ENCODE measurements around the gene CHST8. TPM values are rescaled to one million over a fixed set of nuclear protein-coding genes. Genes with fewer than 3 reads are reported as not detected.

CHST8 gene
- total RNA-seq, 6 experiments from 2014 or later: not detected

DNA sequence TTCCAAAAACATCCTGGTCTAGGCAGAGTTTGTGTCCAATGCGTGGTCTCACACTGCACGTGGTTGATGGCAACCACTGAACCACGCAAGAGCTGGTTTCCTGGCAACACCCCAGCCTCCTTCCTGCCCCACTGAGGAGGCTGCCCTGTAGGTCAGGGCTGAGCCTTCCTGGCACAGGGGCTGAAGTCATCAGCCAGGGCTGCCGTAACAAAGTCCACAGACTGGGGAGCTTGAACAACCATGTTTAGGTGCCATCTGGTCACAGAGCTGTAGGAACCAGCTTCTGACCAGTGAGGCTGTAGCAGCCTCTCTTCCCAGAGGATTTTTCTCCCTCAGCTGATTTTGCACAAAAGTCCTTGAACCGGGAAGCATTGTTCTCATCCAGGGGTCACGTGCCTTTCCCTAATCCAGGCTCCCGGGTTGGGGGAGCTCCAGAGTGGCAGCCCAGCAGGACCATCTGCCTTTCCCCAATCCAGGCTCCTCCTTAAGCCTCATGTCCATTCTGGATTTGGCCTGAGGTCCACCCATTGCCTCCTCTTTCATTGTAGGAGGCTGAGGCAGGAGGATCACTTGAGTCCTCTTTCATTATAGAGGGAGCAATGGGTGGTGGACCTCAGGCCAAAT is 53.9 kb downstream of the CHST8 start:
- Mint-ChIP-seq H3K27ac (no peak overlapping the region), H3K36me3 (ENCODE audit: low read depth) (peaks cover 7% of the 10 kb centered on the region), H3K27me3 (ENCODE audit: insufficient read depth) (peaks cover 3% of the 10 kb centered on the region), H3K9me3 (peaks cover 61% of the 10 kb centered on the region), H3K4me3 (no peak overlapping the region), H3K4me1 (ENCODE audit: low read depth) (no peaks in the 10 kb centered on the region)
- no peak for DNase-seq
- TF ChIP-seq, protein P1, sequence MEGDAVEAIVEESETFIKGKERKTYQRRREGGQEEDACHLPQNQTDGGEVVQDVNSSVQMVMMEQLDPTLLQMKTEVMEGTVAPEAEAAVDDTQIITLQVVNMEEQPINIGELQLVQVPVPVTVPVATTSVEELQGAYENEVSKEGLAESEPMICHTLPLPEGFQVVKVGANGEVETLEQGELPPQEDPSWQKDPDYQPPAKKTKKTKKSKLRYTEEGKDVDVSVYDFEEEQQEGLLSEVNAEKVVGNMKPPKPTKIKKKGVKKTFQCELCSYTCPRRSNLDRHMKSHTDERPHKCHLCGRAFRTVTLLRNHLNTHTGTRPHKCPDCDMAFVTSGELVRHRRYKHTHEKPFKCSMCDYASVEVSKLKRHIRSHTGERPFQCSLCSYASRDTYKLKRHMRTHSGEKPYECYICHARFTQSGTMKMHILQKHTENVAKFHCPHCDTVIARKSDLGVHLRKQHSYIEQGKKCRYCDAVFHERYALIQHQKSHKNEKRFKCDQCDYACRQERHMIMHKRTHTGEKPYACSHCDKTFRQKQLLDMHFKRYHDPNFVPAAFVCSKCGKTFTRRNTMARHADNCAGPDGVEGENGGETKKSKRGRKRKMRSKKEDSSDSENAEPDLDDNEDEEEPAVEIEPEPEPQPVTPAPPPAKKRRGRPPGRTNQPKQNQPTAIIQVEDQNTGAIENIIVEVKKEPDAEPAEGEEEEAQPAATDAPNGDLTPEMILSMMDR (IDR thresholded peaks at IDR 0.05): no peak

DNA sequence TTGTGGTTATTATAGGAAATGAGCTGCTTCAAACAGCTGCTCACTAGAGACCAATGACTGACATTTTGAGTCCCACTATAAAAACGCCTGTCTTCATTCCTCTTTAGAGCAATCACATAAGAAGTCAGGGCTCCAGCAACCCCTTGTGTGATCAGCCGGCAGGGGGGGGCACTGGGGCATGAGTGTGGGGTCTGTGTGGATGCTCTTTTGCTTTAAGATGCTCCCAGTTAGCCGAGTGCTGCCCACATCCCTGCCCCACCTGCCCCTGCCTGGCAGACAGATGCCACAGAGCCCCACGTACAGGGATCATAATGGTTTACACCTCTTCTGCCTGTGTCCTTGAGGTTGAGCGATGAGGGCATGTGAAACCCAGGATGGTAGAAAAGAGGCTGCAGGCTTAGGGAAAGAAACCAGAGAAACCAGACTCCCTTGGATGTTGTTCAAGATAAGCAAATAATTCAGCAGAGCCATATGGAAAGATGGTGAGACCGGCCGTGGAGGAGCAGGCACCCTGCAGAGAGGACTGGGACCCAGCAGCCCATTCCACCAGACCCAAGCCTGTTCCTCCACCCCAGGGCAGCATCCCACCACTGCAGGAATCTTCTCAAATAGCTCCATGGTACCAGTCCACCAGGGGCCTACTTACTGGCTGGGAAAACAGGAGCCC is 55.4 kb downstream of the CHST8 start:
- H3K27me3 Mint-ChIP-seq (ENCODE audit: insufficient read depth): peaks cover 3% of the 10 kb centered on the region
- no peak overlapping the region for H3K27ac Mint-ChIP-seq
- H3K4me1 Mint-ChIP-seq (ENCODE audit: low read depth): no peaks in the 10 kb centered on the region

DNA sequence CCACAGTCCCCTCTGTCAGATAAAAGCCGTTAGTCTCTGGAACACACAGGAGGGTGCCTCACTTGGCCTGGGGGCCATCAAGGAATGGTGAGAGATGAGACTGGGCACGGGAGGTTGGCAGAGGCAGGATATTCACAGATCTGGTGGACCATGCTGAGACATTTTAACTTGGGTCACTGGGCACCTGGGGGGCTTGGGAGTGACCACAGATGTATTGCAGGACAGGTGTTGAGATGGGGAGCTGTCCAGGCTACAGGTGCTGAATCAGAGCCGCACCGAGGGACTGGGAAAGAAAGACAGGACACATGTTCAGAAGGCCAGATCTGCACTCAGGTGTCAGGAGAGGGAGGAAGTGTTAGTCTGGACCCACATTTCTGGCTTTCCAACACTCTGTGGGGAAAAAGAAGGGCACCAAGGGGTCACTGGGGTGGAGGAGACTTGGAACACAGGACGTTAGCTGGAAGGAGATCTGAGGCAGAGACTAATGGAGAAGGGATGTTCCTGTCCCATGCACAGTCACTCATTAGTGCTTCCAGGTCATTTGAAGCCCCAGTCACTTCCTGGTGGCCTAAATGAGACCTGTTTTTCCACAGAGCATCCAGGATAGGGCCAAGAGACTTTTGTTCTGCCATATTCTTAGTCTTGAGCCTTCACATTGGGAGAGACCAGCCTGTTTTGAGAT is 56.1 kb downstream of the CHST8 start:
- H3K27me3 Mint-ChIP-seq (ENCODE audit: insufficient read depth): no peaks in the 10 kb centered on the region; the same call in none of the 2 replicates
- TF ChIP-seq, protein P1 (IDR thresholded peaks at IDR 0.05): no peak
- DNase-seq: no peak
- H3K36me3 Mint-ChIP-seq (ENCODE audit: low read depth): peaks cover under 1% of the 10 kb centered on the region; the same call in 1 of the 2 replicates
- no peak overlapping the region for H3K27ac Mint-ChIP-seq
- no peak overlapping the region for H3K4me3 Mint-ChIP-seq
- H3K9me3 Mint-ChIP-seq: peaks cover 59% of the 10 kb centered on the region
- H3K4me1 Mint-ChIP-seq (ENCODE audit: low read depth): no peaks in the 10 kb centered on the region

More for the DNA sequence above, 55.4 kb downstream of the CHST8 start:
- DNase-seq: no peak
- TF ChIP-seq, protein P1 (IDR thresholded peaks at IDR 0.05): no peak
- peaks cover 60% of the 10 kb centered on the region for H3K9me3 Mint-ChIP-seq
- no peak overlapping the region for H3K4me3 Mint-ChIP-seq
- peaks cover 7% of the 10 kb centered on the region for H3K36me3 Mint-ChIP-seq (ENCODE audit: low read depth)

DNA sequence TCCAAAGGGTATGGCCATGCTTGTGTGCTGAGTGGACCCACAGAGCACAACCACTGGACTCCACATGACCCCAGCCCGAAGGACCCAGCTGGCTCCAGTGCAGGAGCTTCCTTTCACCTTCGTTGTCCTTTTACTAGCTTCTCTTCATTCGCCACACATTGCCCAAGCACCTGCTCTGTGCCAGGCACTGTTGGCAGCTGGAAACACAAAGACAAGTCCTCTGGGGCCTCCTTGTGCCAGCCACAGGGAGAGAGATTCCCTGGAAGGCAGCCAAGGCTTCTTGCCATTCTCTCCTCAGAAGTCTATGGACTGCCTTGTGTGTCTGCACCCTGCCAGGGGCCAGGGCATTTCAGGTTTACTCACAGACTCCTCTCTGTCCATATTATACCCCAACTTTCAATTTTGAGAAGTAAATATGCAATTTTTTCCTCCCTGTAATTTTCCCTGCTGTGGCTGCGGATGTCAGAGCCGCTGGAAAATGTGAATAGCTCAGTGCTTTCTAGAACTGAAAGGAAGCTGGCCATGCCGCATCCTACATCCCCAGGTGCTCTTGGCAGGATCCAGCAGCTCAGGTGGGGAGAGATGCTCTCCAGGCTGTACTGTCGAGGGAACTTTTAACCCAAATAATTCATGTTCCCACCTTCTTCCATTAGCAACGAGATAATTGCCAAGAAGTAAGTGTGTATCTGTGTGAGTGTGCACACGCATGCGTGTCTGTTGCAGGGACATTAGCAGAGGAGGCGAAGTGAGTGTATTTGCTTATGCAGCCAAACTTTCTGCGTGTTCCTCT is 57.2 kb downstream of the CHST8 start:
- Mint-ChIP-seq H3K27me3 (ENCODE audit: insufficient read depth) (no peaks in the 10 kb centered on the region; the same call in none of the 2 replicates), H3K36me3 (ENCODE audit: low read depth) (no peaks in the 10 kb centered on the region; the same call in 1 of the 2 replicates), H3K4me1 (ENCODE audit: low read depth) (no peaks in the 10 kb centered on the region), H3K9me3 (peaks cover 59% of the 10 kb centered on the region), H3K27ac (no peak overlapping the region), H3K4me3 (no peak overlapping the region)
- DNase-seq: no peak
- TF ChIP-seq, protein P1 (IDR thresholded peaks at IDR 0.05): no peak

DNA sequence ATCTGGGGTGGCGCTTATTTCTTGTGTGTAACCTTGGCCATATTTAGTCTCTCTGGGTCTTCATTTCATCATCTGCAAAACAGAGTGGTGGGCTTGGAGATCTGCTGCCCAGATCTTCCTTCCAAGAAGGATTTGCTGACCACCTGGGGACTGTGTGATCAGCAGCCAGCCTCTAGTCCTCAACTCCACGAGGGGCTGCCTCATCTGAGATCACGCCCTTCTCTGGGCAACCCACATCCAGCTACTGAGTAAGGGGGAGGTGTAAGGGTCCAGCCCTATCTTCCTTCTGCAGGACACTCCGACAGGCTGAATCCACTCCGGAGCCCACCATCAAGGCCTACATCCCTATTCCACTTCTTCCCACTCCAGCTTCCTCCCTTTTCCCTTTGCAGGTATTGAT is 57.9 kb downstream of the CHST8 start:
- TF ChIP-seq, protein P1 (IDR thresholded peaks at IDR 0.05): no peak
- H3K36me3 Mint-ChIP-seq (ENCODE audit: low read depth): no peaks in the 10 kb centered on the region; the same call in 1 of the 2 replicates
- no peak overlapping the region for H3K4me3 Mint-ChIP-seq
- DNase-seq: no peak
- peaks cover 54% of the 10 kb centered on the region for H3K9me3 Mint-ChIP-seq
- no peaks in the 10 kb centered on the region for H3K4me1 Mint-ChIP-seq (ENCODE audit: low read depth)
- H3K27me3 Mint-ChIP-seq (ENCODE audit: insufficient read depth): peaks cover 2% of the 10 kb centered on the region
- H3K27ac Mint-ChIP-seq: no peak overlapping the region
